Erythroblast (primary cell): ENCODE results near the gene RGS7.

Source experiments
- GATA1 ChIP-seq: IDR thresholded peaks from 2 replicates; pipeline ENCODE4 v1.6.1; 2011; ENCODE audit warnings: low read depth, mild to moderate bottlenecking, control low read depth, low read length, moderate library complexity
- POLR2A ChIP-seq: IDR thresholded peaks from 2 replicates; pipeline ENCODE4 v1.6.1; 2011; ENCODE audit warnings: mild to moderate bottlenecking, low read length

DNA sequence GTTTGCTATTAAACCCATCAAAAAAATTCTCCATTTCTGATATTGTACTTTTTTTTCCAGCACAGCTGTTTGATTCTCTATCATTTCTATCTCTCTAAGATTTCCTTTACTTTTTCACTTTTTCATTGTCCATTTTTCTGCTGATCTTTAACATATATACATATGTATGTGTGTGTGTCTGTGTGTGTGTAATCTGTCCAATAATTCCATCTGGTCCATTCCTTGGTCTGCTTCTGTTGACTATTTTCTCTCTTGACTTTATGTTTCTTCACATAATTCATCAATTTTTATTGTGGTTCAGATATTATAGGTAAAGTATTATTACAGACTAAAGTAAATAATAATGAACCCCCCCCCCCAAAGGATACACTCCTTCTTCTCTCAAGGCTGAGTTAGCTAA lies 84.2 kb downstream of the RGS7 start:
- TF ChIP-seq POLR2A (no peak), GATA1 (no peak)
